NCI-H2171 treated with DMSO at 0.1 percent for 48 hours (cell line): ENCODE data around the gene CTTN.

Experiments
- DNase-seq: peaks from one replicate; lab custom pipeline; 2025; lab: John Stamatoyannopoulos, UW

CTTN gene

GRCh38 chr11:70409871-70410270, 11.5 kb downstream of the CTTN start:
- DNase-seq, result no peak

- peak; percentile 61 for DNase-seq
Observed at GRCh38 chr11:70410276-70411205, 12.2 kb downstream of the CTTN start.

DNA sequence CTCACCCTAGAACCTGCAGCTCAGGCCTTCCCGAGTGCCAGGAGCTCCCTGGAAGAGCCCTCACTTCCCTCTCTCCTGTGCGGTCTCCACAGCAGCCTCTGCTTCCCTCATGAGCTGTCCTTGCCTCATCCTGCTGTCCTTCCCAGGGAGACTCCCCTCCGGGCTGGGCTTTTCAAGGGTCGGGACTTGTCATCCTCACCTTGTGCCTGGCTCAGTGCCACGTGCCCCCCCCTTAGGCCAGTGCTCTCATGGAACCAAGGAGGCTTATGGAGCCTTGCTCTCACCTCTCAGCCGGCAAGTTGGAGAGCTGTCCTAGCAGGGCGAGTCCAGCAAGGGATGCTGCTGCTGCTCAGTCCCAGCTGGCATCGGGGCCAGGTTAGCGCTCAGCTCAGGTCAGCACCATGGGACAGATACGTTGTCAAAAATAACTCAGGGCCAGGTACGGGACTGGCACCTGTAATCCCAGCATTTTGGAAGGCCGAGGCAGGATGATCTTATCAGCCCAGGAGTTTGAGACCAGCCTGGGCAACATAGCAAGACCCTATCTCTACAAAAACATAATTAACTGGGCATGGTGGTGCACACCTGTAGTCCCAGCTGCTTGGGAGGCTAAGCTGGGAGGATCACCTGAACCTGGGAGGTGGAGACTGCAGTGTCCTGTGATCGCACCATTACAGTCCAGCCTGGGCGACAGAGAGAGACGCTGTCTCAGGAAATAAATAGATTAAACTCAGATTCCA, 13.6 kb downstream of the CTTN start:
- no peak for DNase-seq

- no peak for DNase-seq
Observed at GRCh38 chr11:70413151-70413550, 14.8 kb downstream of the CTTN start.

DNA sequence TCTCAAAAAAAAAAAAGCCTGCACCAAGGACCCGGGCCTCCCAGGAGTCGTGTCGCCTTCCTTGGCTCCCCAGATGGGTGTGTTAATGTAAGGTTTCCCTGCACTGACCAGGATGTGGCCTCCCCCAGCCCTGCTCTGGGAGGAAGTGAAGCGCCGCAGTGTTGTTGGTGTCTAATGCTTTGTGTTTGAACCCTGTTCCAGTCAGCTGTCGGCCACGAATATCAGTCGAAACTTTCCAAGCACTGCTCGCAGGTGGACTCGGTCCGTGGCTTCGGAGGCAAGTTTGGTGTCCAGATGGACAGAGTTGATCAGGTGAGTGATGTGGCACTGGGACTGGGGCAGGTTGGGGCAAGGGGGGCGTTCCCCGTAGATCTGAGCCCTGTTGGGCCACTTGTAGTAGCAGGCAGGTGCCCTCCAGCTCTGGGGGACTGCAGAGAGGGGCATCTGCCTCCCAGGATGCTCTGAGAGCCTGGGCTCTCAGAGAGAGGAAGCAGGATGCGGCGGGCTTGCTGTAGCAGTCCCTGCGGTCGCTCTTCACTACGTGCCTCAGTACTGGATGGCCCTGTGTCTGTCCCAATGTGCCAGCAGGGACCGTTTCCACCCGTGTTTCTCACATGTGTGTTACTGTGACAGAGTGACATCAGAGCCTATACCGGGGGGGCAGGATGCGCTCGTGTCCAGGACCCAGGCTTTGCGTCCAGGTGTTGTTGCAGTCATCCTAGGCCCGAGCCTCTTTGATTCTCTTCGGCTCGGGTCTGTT, 16.2 kb downstream of the CTTN start:
- no peak for DNase-seq

GRCh38 chr11:70415191-70415590, 16.9 kb downstream of the CTTN start:
- no peak for DNase-seq

GRCh38 chr11:70415642-70416395, 17.5 kb downstream of the CTTN start:
- no peak for DNase-seq

DNA sequence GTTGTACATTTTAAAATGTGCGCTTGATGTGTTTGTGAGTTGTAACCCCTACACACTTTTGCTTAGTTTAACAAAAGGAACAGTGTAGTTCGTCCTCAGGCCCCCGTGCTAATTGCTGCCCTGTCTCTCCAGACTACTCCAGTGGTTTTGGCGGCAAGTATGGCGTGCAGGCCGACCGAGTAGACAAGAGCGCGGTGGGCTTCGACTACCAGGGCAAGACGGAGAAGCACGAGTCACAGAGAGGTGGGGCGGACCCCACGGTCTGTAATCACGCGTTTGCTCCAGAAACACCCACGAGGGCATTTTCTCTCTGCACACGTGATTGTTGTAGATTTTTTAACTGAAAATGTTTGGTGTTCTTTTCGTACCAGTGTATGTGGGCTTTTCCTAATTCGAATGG, 18.6 kb downstream of the CTTN start:
- no peak for DNase-seq

- DNase-seq, result no peak
Observed at GRCh38 chr11:70418130-70418529, 19.8 kb downstream of the CTTN start.

DNA sequence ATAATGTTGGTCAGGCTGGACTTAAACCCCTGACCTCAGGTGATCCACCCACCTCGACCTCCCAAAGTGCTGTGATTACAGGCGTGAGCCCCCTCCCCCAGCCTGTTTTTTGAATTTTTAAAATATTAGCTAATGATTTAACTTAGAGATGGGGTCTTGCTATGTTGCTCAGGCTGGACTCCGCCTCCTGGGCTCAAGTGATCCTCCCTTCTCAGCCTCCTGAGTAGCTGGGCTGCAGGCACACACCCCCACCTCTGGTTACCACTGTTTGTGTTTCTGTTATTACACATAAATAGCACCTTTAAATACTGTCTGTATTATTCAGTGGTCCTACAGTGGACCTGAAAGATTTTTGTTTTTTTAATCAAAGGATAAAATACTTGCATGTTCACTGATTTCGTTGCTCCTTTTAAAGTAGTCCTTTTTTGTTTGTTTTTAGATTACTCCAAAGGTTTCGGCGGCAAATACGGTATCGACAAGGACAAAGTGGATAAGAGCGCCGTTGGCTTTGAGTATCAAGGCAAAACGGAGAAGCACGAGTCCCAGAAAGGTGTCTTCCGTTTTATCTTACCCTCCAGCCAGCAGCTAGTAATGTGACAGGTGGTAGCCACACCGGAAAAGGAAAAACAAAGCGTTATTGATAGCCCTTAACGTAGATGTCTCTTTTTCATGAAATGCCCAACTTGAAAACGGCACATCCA, 21.1 kb downstream of the CTTN start:
- no peak for DNase-seq

DNA sequence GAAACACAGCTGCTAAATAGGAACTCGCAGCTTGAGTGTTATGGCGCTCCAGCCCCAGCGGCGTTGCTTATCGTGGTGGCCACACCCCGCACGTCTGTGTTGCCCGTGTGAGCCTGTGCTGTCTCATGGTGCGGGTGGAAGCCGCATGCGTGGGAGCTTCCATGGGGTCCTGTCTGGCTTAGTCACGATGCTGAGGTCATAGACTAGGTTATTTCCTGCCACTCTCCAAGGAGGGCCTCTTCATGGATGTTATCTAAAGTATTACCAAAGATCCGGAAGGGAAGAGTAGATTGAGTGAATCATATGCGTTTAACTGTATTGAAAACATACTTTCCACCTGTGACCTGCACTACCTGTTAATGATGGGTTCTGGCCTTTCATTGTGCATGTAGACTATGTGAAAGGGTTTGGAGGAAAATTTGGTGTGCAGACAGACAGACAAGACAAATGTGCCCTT, 21.7 kb downstream of the CTTN start:
- no peak for DNase-seq

DNA sequence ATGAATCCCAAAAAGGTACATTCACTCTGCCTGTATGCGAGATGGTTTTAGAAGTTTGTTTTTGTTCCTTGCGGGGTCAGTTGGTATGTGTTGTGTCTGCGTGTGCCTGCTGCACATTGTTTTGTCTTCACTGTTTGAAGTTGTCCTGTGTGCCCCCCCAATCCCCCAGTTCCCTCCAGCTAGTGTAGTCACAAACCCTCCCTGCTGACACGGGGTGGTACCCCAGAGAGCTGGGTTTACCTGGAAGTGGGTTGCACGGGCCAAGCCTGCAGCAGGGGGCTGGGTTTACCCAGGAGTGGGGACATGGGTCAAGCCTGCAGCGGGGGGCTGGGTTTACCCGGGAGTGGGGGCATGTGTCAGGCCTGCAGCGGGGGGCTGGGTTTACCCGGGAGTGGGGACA, 22.2 kb downstream of the CTTN start:
- DNase-seq, result no peak

DNA sequence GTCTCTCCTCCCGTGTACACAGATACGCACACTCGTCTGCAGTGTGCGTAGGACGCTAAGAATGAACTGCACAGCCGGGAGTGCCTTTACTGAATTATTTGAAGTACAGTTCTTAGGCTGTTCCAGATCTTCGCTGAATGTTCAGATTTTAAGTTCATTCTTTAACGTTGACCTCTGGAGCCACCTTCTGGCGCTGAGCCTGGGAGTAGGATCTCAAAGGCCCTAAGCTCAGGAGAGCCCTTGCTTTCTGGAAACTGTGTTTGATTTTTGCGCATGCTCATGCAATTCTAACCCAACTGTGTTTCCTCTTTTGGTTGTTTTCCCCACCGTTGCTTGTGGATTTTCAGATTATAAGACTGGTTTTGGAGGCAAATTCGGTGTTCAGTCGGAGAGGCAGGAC, 22.8 kb downstream of the CTTN start:
- no peak for DNase-seq

- no peak for DNase-seq
Observed at GRCh38 chr11:70422692-70423522, 24.6 kb downstream of the CTTN start.

DNA sequence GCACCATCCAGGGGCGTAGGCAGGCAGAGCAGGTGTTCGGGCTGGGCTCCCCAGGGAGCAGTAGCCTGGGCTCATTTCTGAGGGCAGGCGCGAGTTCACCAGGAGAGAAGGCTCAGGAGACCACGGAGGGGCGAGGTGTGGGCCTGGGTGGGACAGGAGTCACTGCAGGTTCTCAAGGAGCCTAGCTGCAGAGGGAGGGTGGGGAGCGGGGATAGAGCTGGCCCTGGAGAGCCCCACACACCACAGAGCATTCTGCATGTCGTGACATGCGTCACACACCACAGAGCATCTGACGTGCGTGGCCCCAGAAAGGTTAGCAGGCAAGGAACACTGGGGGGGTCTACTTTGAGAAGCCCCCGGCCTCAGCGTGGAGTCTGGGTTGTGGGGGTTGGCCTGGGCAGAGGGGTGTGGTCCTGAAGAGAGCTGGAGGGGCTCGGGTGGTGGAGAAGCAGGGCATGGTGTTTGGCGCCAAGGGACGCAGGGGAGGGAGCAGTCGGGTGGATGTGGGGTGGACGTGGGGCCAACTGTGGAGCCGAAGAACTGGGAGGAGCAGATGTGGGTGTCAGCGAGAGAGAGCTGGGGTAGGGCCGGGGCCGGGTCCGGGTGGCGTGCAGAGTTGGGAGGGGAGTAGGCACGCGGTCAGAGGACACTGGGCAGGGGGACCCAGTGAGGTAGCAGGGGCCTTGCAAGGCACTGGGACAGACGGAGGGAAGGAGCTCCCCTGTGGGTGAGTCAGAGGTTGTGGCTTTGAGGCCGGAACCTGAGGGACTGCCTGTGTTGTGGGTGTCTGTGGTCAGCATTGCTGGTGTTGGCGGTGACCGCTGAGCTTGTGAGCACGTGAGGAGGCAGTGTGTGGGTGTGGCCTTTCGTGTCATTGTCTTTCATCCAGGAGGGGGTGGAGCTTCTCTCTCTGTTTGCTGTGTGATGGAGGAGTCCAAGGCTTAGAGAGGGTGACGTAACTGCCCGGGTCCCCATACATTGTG, 25.5 kb downstream of the CTTN start:
- no peak for DNase-seq

DNA sequence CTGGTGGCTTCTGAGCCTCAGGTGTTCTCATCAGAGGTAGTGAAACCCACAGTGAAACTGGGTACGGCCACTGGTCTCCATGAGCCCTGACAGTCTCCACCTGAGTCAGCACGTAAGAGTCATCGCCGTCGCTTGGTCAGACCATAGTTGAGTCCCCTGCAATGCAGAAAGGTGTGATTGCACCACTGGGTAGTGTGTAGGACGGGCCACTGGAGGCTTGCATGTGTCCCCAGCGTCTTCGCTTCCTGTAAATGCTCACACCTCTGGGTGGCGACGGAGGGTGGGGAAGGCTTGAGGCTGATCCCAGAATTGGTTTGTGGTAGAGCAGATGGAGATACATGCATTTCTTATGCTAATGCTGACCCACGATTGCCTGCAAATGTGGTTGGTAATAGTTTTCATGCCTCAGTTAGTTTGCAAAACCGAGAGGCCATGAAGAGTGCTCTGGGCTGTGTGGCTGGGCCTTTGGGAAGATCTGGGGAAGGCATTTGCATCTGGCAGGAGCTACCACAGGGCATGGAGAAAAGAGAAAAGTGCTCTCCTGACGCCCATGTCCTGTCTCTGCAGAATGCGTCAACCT, 26.5 kb downstream of the CTTN start:
- DNase-seq, result no peak

GRCh38 chr11:70427436-70427835, 29.1 kb downstream of the CTTN start:
- no peak for DNase-seq

DNA sequence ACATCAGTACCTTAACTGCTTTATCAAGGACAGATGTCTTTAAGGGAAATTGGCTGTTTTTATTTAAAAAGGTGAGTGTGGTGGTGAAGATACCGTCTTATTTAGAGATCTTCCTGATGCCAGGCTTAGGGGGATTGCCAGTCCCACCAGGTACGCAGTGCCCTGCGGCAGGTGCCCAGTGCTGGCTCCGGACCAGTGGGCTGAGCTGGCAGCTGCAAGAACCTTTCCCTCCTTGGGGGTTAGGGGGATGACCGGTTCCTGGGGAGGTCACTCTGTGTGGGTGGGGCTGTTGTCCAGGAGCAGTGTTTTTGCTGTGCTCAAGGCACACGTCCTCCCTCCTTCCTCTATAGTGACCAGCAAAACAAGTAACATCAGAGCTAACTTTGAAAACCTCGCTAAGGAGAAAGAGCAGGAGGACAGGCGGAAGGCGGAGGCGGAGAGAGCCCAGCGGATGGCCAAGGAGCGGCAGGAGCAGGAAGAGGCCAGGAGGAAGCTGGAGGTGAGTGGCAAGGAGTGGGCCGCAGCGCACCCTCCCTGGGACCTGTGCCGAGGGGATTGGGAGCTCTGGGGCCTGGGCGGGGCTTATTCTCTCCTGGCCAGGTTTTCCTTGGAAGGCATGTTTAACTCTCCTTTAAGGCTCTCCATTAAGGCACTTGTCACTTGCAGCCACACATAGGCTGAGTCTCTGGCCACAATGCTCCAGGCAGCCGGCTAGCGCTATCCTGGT, 30.5 kb downstream of the CTTN start:
- DNase-seq, result no peak
